Neuronal stem cell (in vitro differentiated cells): Measurements from ENCODE around the gene TRPM1.
A peak's percentile ranks its signal among the peaks of the same experiment; 100 is the strongest.

ENCODE experiments used
- DNase-seq: peaks from one replicate; pipeline ENCODE4 v3.0.0-alpha.2; 2013; ENCODE audit warnings: low spot score
- H2AFZ ChIP-seq: one replicate; pipeline ENCODE4 v1.6.1; 2013; ENCODE audit warnings: mild to moderate bottlenecking, low read length, inconsistent platforms
- H2AK5ac ChIP-seq: 2 replicates; pipeline ENCODE4 v1.6.1; 2013; ENCODE audit warnings: low read depth, mild to moderate bottlenecking, inconsistent platforms, low read length, moderate library complexity, mixed read lengths
- H2BK120ac ChIP-seq: 2 replicates; pipeline ENCODE4 v1.6.1; 2013; ENCODE audit warnings: low read depth, mild to moderate bottlenecking, inconsistent platforms, low read length, moderate library complexity, mixed read lengths
- H2BK12ac ChIP-seq: one replicate; pipeline ENCODE4 v1.6.1; 2013; ENCODE audit warnings: low read length, inconsistent platforms
- H2BK15ac ChIP-seq: 2 replicates; pipeline ENCODE4 v1.6.1; 2013; ENCODE audit warnings: mild to moderate bottlenecking, low read length, inconsistent platforms, mixed read lengths
- H2BK5ac ChIP-seq: one replicate; pipeline ENCODE4 v1.6.1; 2013; ENCODE audit warnings: inconsistent platforms, mild to moderate bottlenecking, low read length, moderate library complexity
- H3K14ac ChIP-seq: one replicate; pipeline ENCODE4 v1.6.1; 2013; ENCODE audit warnings: low read length, inconsistent platforms
- H3K18ac ChIP-seq: 2 replicates; pipeline ENCODE4 v1.6.1; 2013; ENCODE audit warnings: low read length, inconsistent platforms
- H3K23ac ChIP-seq: 2 replicates; pipeline ENCODE4 v1.6.1; 2013; ENCODE audit warnings: low read depth, mild to moderate bottlenecking, mixed read lengths, low read length, inconsistent platforms; ENCODE audit not compliant: poor library complexity
- H3K27ac ChIP-seq: replicated peaks from 3 replicates; pipeline ENCODE4 v1.5.1; 2013; ENCODE audit warnings: low read length, inconsistent platforms
- H3K27me3 ChIP-seq, 3 experiments: 2 replicates each; pipeline ENCODE4 v1.6.1; 2013; ENCODE audit warnings: low read length in 3 of 3, mild to moderate bottlenecking in 2 of 3, inconsistent platforms in 1 of 3, low read depth in 1 of 3, mixed read lengths in 1 of 3, moderate library complexity in 1 of 3; ENCODE audit not compliant: control insufficient read depth in 3 of 3, insufficient read depth in 3 of 3
- H3K36me3 ChIP-seq, 2 donors: replicated peaks in 1 of 2; 2 replicates each; pipeline ENCODE4 v1.6.1; 2013; ENCODE audit warnings: low read length in 2 of 2; ENCODE audit not compliant: control insufficient read depth in 2 of 2, insufficient read depth in 2 of 2
- H3K4ac ChIP-seq: 2 replicates; pipeline ENCODE4 v1.6.1; 2013; ENCODE audit warnings: inconsistent platforms, mild to moderate bottlenecking, low read length, moderate library complexity
- H3K4me1 ChIP-seq, 2 donors: 1 replicate in 1 of 2; 2 replicates in 1 of 2; pipeline ENCODE4 v1.6.1; 2013; ENCODE audit warnings: low read length in 2 of 2, low read depth in 1 of 2; ENCODE audit not compliant: control insufficient read depth in 2 of 2, insufficient read depth in 1 of 2
- H3K4me2 ChIP-seq: one replicate; pipeline ENCODE4 v1.6.1; 2013; ENCODE audit warnings: mild to moderate bottlenecking, low read length, inconsistent platforms; ENCODE audit not compliant: insufficient read depth, poor library complexity, severe bottlenecking
- H3K4me3 ChIP-seq, 2 donors: 2 replicates each; pipeline ENCODE4 v1.5.1; 2013; ENCODE audit warnings: low read length in 2 of 2, mild to moderate bottlenecking in 2 of 2, inconsistent platforms in 1 of 2, moderate library complexity in 1 of 2
- H3K79me1 ChIP-seq: one replicate; pipeline ENCODE4 v1.6.1; 2013; ENCODE audit warnings: low read depth, mild to moderate bottlenecking, inconsistent platforms, low read length, moderate library complexity
- H3K9ac ChIP-seq: one replicate; pipeline ENCODE4 v1.6.1; 2013; ENCODE audit warnings: mild to moderate bottlenecking, low read depth, low read length, inconsistent platforms; ENCODE audit not compliant: poor library complexity
- H3K9me3 ChIP-seq, 2 donors: replicated peaks in 1 of 2; 2 replicates each; pipeline versions ENCODE3 to v1.6.1; 2013; ENCODE audit warnings: low read length in 2 of 2, mild to moderate bottlenecking in 2 of 2, inconsistent platforms in 1 of 2, low read depth in 1 of 2, mixed read lengths in 1 of 2, moderate library complexity in 1 of 2; ENCODE audit not compliant: control insufficient read depth in 2 of 2, insufficient read depth in 1 of 2
- H4K8ac ChIP-seq: one replicate; pipeline ENCODE4 v1.6.1; 2013; ENCODE audit warnings: low read depth, mild to moderate bottlenecking, inconsistent platforms, low read length, moderate library complexity
- H4K91ac ChIP-seq: one replicate; pipeline ENCODE4 v1.6.1; 2013; ENCODE audit warnings: low read length, low read depth, mild to moderate bottlenecking, inconsistent platforms; ENCODE audit not compliant: poor library complexity
- WGBS, 2 donors: extraction: QIAGEN DNeasy Blood & Tissue Kit; methylation state at CpG; one replicate each; pipeline ENCODE4 v1.1.7; 2013; ENCODE audit warnings: missing lambda C conversion rate in 2 of 2, mixed read lengths in 1 of 2; ENCODE audit not compliant: insufficient read length in 2 of 2, insufficient replicate concordance in 1 of 2; ENCODE audit errors: extremely low coverage in 2 of 2; 5-methylcytosine and 5-hydroxymethylcytosine counted together

Gene TRPM1

DNA sequence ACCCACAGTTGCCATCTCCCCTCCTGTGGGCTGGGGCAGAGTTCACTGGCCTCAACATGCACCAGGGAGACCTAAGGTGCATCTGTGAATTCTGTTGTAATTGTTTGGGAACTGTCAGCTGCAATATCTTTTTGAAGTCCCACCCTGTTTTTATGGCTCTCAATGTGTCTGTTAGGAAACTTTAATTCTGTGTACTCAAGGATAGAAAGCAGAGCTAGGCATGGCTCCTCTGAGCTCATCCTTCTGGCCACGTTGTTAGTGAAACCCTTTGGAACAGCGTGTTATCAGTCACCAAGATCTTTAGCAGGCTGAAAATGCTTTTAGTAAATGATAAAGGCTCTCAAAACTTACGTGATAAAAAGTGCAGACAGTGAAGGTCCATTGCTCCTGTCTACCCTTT is 76.5 kb downstream of the TRPM1 start:
- Histone ChIP-seq H3K4me1 (peaks cover 4 to 16% of the 10 kb centered on the region in 2 donors), H3K79me1 (no peaks in the 10 kb centered on the region), H2BK12ac (no peak overlapping the region), H3K4me3 (no peak overlapping the region), H4K91ac (no peak overlapping the region), H3K36me3 (no peaks in the 10 kb centered on the region), H2AFZ (no peak overlapping the region), H2BK15ac (no peak overlapping the region), H4K8ac (no peak overlapping the region), H3K18ac (peak overlapping the region; percentile 50), H3K9ac (no peak overlapping the region), H3K14ac (no peak overlapping the region), H3K23ac (no peak overlapping the region), H2AK5ac (no peak overlapping the region), H2BK120ac (no peak overlapping the region), H3K9me3 (no peaks in the 10 kb centered on the region), H2BK5ac (no peak overlapping the region), H3K27me3 (no peaks in the 10 kb centered on the region), H3K4ac (no peak overlapping the region), H3K4me2 (no peak overlapping the region), H3K27ac (no peak overlapping the region)
- WGBS, 2 donors: no CpG with 5 or more reads among the region's 3 CpGs
- DNase-seq: no peak

GRCh38 chr15:31024330-31024729 is 77.2 kb downstream of the TRPM1 start:
- Histone ChIP-seq H3K9ac (no peak overlapping the region), H3K18ac (peak overlapping the region; percentile 41), H2BK120ac (no peak overlapping the region), H3K23ac (no peak overlapping the region), H3K14ac (no peak overlapping the region), H3K4me2 (peak overlapping the region; percentile 13), H3K4me3 (no peak overlapping the region), H4K91ac (no peak overlapping the region), H2BK15ac (no peak overlapping the region), H2BK12ac (no peak overlapping the region), H3K4ac (no peak overlapping the region), H2AFZ (peak overlapping the region; percentile 63), H2BK5ac (no peak overlapping the region), H3K27me3 (no peaks in the 10 kb centered on the region), H2AK5ac (no peak overlapping the region), H4K8ac (no peak overlapping the region), H3K27ac (peak overlapping the region; percentile 26), H3K9me3 (no peaks in the 10 kb centered on the region), H3K79me1 (no peaks in the 10 kb centered on the region), H3K36me3 (no peaks in the 10 kb centered on the region), H3K4me1 (peaks cover 4 to 16% of the 10 kb centered on the region in 2 donors)
- DNase-seq: peak; percentile 36
- no CpG with 5 or more reads among the region's 5 CpGs for WGBS, 2 donors

DNA sequence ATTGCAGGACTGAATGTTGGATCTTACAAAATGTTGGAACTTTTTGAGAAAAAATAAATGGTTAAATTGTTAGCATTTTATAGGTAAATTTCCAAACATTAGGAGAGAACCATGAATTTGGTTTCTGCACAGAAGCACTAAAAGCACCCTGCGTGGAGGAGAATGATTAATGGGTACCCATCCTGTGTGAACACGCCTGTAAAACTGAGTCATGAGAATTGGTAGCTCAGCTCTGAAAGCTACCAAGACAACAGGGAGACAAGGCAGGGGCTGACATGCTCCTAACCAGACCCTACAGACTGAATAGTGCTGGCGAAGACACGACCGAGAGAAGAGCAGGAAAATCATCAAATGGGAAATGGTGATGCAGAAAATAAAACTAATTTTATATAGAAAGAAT is 77.7 kb downstream of the TRPM1 start:
- H3K4me3 ChIP-seq: no peak overlapping the region
- no peak for DNase-seq
- no peak overlapping the region for H2BK120ac ChIP-seq
- no peak overlapping the region for H3K4ac ChIP-seq
- H3K36me3 ChIP-seq: no peaks in the 10 kb centered on the region
- H3K4me2 ChIP-seq: no peak overlapping the region
- no peak overlapping the region for H3K27ac ChIP-seq
- H3K14ac ChIP-seq: no peak overlapping the region
- no peak overlapping the region for H4K91ac ChIP-seq
- no peaks in the 10 kb centered on the region for H3K79me1 ChIP-seq
- H2AFZ ChIP-seq: no peak overlapping the region
- no peak overlapping the region for H3K23ac ChIP-seq
- H2BK12ac ChIP-seq: no peak overlapping the region
- no peak overlapping the region for H2AK5ac ChIP-seq
- peaks cover 4 to 16% of the 10 kb centered on the region in 2 donors for H3K4me1 ChIP-seq
- H3K18ac ChIP-seq: no peak overlapping the region
- WGBS, 2 donors: no CpG with 5 or more reads among the region's 5 CpGs
- H2BK5ac ChIP-seq: no peak overlapping the region
- no peak overlapping the region for H3K9ac ChIP-seq
- no peak overlapping the region for H4K8ac ChIP-seq
- H3K27me3 ChIP-seq: no peaks in the 10 kb centered on the region
- no peaks in the 10 kb centered on the region for H3K9me3 ChIP-seq
- no peak overlapping the region for H2BK15ac ChIP-seq

DNA sequence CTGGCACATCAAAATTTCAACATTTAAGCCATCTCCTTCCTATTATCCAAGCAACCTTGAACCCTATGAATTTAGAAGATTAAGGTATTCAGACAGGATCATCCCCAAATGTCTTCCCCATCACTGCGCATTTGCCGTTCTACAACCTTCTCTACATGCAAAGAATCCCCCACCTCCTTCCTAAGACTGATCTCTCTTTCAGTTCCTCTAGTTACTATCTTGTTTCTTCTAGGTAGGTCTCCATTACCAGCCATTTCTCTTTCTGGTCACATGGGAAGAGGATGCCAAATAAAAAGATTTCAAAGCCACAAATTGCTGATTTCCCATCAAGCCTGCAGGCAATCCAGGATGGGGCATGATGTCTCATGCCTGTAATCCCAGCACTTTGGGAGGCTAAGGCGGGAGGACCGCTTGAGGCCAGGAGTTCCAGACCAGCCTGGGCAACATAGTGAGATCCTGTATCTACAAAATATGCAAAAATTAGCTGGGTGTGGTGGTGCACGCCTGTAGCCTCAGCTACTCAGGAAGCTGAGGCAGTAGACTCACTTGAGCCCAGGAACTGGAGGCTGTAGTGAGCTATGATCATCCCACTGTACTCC is 80.4 kb downstream of the TRPM1 start:
- H2BK5ac ChIP-seq: no peak overlapping the region

More for the DNA sequence above, 80.4 kb downstream of the TRPM1 start:
- no peak overlapping the region for H3K4me3 ChIP-seq
- no peak overlapping the region for H3K27ac ChIP-seq
- no peaks in the 10 kb centered on the region for H3K27me3 ChIP-seq
- H2BK15ac ChIP-seq: no peak overlapping the region
- no peak overlapping the region for H3K14ac ChIP-seq
- no CpG with 5 or more reads among the region's 5 CpGs for WGBS, 2 donors
- H3K36me3 ChIP-seq: no peaks in the 10 kb centered on the region
- no peak overlapping the region for H2BK12ac ChIP-seq
- no peaks in the 10 kb centered on the region for H3K9me3 ChIP-seq
- H3K79me1 ChIP-seq: no peaks in the 10 kb centered on the region
- no peak overlapping the region for H3K18ac ChIP-seq
- no peak overlapping the region for H3K9ac ChIP-seq
- H4K91ac ChIP-seq: no peak overlapping the region
- no peak overlapping the region for H2AFZ ChIP-seq
- no peak overlapping the region for H2BK120ac ChIP-seq
- no peak overlapping the region for H2AK5ac ChIP-seq
- no peak overlapping the region for H3K4me2 ChIP-seq
- no peak overlapping the region for H3K4ac ChIP-seq
- no peak overlapping the region for H4K8ac ChIP-seq
- no peak overlapping the region for H3K23ac ChIP-seq
- peaks cover 4 to 16% of the 10 kb centered on the region in 2 donors for H3K4me1 ChIP-seq
- no peak for DNase-seq
